NOMO-1 treated with dmso at 0.1 percent for 144 hours (cell line): Measurements from ENCODE around the gene IFI27.
A peak's percentile ranks its signal among the peaks of the same experiment; 100 is the strongest.
"Not testable (repeated sequence)": the region's sequence is repeated elsewhere in the genome, so short reads cannot be mapped to it uniquely, and the experiment has no call there.

Source experiments
- DNase-seq: peaks from one replicate; lab custom pipeline; 2025; ENCODE audit not compliant: unreplicated experiment; lab: John Stamatoyannopoulos, UW

Gene IFI27

GRCh38 chr14:94110552-94111181 is at the start of gene IFI27:
Gene IFI27 (plus strand): TSS chr14:94110736.
- no peak for DNase-seq

- DNase-seq: no peak
Measured at GRCh38 chr14:94062344-94062940, 48.1 kb upstream of the IFI27 start.

- no peak for DNase-seq
Measured at GRCh38 chr14:94066089-94066676, 44.4 kb upstream of the IFI27 start.

- not testable (repeated sequence) for DNase-seq
Measured at GRCh38 chr14:94072076-94072475, 38.5 kb upstream of the IFI27 start.

GRCh38 chr14:94074534-94074933 is 36.0 kb upstream of the IFI27 start:
- DNase-seq: no peak

- DNase-seq: no peak
Measured at GRCh38 chr14:94075008-94075407, 35.5 kb upstream of the IFI27 start.

GRCh38 chr14:94077111-94077821 is 33.3 kb upstream of the IFI27 start:
- DNase-seq: no peak

GRCh38 chr14:94077823-94078222 is 32.7 kb upstream of the IFI27 start:
- DNase-seq: no peak

GRCh38 chr14:94079891-94080620 is 30.5 kb upstream of the IFI27 start:
- DNase-seq: no peak

GRCh38 chr14:94080621-94081385 is 29.7 kb upstream of the IFI27 start, which contains the start of the genes DDX24 and IFI27L1:
Gene DDX24 (minus strand): TSS chr14:94081202. CDS start chr14:94079742, 1,460 bp downstream.
Gene IFI27L1 (plus strand): TSS chr14:94081310. CDS start chr14:94096938, 15,628 bp downstream.
- peak; percentile 89 for DNase-seq

- no peak for DNase-seq
Measured at GRCh38 chr14:94081386-94081820, 29.1 kb upstream of the IFI27 start.

GRCh38 chr14:94087891-94088290 is 22.6 kb upstream of the IFI27 start:
- DNase-seq: no peak

- DNase-seq: no peak
Measured at GRCh38 chr14:94088516-94088915, 22.0 kb upstream of the IFI27 start.

GRCh38 chr14:94089479-94089878 is 21.1 kb upstream of the IFI27 start:
- DNase-seq: no peak

GRCh38 chr14:94093418-94093817 is 17.1 kb upstream of the IFI27 start:
- DNase-seq: no peak

GRCh38 chr14:94097091-94097490 is 13.4 kb upstream of the IFI27 start:
- no peak for DNase-seq

- peak; percentile 38 for DNase-seq
Measured at GRCh38 chr14:94098326-94098992, 12.1 kb upstream of the IFI27 start.

GRCh38 chr14:94099006-94099405 is 11.5 kb upstream of the IFI27 start:
- DNase-seq: no peak

- DNase-seq: no peak
Measured at GRCh38 chr14:94100847-94101246, 9.7 kb upstream of the IFI27 start.

GRCh38 chr14:94101748-94102147 is 8.8 kb upstream of the IFI27 start:
- DNase-seq: no peak
